ENCODE measurements around the gene MAD2L2.

DNA sequence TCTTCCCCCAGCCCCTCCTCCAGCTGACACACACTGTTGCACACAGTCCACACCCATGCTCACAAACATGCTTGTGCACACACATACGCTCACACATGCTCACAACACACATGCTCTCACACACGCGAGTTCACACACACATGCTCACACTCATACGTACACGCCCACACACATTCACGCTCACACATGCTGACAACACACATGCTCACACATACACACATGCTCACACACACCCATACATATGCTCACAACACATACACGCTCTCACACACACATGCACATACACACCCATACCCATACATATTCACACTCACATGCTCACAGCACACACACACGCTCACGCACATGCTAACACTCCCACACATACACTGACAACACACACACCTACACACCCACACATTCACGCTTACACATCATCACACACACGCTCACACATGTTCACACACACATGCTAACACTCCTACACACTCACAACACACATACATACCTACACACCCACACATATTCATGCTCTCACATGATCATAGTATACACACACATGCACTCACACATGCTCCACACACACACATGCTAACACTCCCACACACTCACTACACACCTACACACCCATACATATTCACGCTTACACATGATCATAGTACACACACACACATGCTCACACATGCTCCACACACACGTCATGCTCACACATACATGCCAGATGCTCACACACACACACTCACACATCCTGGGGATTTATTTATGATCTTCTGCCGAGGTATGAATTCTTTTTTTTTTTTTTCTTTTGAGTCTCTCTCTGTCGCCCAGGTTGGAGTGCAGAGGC, 21.2 kb upstream of the MAD2L2 start:
- TF ChIP-seq, protein P1, sequence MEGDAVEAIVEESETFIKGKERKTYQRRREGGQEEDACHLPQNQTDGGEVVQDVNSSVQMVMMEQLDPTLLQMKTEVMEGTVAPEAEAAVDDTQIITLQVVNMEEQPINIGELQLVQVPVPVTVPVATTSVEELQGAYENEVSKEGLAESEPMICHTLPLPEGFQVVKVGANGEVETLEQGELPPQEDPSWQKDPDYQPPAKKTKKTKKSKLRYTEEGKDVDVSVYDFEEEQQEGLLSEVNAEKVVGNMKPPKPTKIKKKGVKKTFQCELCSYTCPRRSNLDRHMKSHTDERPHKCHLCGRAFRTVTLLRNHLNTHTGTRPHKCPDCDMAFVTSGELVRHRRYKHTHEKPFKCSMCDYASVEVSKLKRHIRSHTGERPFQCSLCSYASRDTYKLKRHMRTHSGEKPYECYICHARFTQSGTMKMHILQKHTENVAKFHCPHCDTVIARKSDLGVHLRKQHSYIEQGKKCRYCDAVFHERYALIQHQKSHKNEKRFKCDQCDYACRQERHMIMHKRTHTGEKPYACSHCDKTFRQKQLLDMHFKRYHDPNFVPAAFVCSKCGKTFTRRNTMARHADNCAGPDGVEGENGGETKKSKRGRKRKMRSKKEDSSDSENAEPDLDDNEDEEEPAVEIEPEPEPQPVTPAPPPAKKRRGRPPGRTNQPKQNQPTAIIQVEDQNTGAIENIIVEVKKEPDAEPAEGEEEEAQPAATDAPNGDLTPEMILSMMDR (IDR thresholded peaks at IDR 0.05) = no peak
- no peak for TF ChIP-seq EP300 (IDR thresholded peaks at IDR 0.05)

Measured in ovary (tissue), 3 donors.